ENCODE measurements around the gene CCAR1. TPM values are rescaled to one million over a fixed set of nuclear protein-coding genes. Genes with fewer than 3 reads are reported as not detected.
A peak's percentile ranks its signal among the peaks of the same experiment; 100 is the strongest.

The CCAR1 gene
- total and polyA plus RNA-seq, 2 of the 13 experiments (the other 11 are each of a cell fraction or from before 2014, with no cell fraction given): 74.5 to 81.6 TPM

GRCh38 chr10:68826764-68827591 is 105.9 kb downstream of the CCAR1 start, which contains the start of gene STOX1:
Gene STOX1 (plus strand): TSS chr10:68827531. CDS start chr10:68827624, 93 bp downstream.
- no peaks in the 10 kb centered on the region for H3K79me2 ChIP-seq (ENCODE audit: insufficient read depth, low read length)
- BruUV-seq (replicated peaks): TSS peak; percentile 97
- peaks cover 19% of the 10 kb centered on the region for H3K4me1 ChIP-seq (ENCODE audit: insufficient read depth, low read length)
- H3K36me3 ChIP-seq (replicated peaks in 1 of 2; ENCODE audit: control insufficient read depth in 1 of 2, insufficient read depth in 2 of 2, low read length in 2 of 2): no peaks in the 10 kb centered on the region
- intact Hi-C loops (cut with micrococcal nuclease; ENCODE audit: unreplicated experiment) (loop anchor here (1.0 to 5.0 kb wide), 2 partner anchors 50 to 70 kb away; no protein-coding TSS in a partner anchor), in situ Hi-C loops (cut with HindIII; ENCODE audit: extremely low pct_ligation_motif_present, low pct_unique_long_range_greater_than_20kb) (no loop called here)
- no peaks in the 10 kb centered on the region for H3K27me3 ChIP-seq (ENCODE audit: control insufficient read depth in 1 of 2, insufficient read depth in 2 of 2, low read length in 2 of 2)
- peak within 1 kb of the TSS; percentile 97 for H3K4me2 ChIP-seq (ENCODE audit: low read depth, low read length)
- peak within 1 kb of the TSS; percentile 76 for H3K27ac ChIP-seq (ENCODE audit: extremely low read length, insufficient read depth, low read length)
- peak within 1 kb of the TSS; percentile 72 to 89 (median 77) for H3K4me3 ChIP-seq (replicated peaks in 1 of 3; ENCODE audit: insufficient read depth in 1 of 3, low read depth in 2 of 3, low read length in 3 of 3)
- FAIRE-seq (no peak), DNase-seq (ENCODE audit: low spot score) (peak; percentile 43), ATAC-seq (peak; percentile 82)
- 6% methylated on average over 22 of the region's 63 CpGs for WGBS (ENCODE audit: low lambda C conversion rate)
- CTCF ChIA-PET (ENCODE audit: low intra/inter-chr PET ratio, low total read pairs): interaction anchor here (1.1 kb wide), 1 partner anchor 71 kb away, joined by 3 read pairs; no protein-coding TSS in a partner anchor
- no peaks in the 10 kb centered on the region for H3K9me3 ChIP-seq (ENCODE audit: low read length)
- POLR2A ChIA-PET: interaction anchor here (0.6 to 3.2 kb wide), 16 partner anchors 10 to 613 kb away, joined by 3 to 31 read pairs (median 5); partner anchors contain the start of genes CCAR1 and DDX50
- no peaks in the 10 kb centered on the region for H4K20me1 ChIP-seq (ENCODE audit: insufficient read depth, low read length)
- H3K9ac ChIP-seq (ENCODE audit: insufficient read depth, low read depth, low read length): peak within 1 kb of the TSS; percentile 80
- peak within 1 kb of the TSS; percentile 17 for H2AFZ ChIP-seq (ENCODE audit: low read length)
- TF ChIP-seq MNT (IDR thresholded peaks at IDR 0.05) (no peak), RFXAP (CRISPR knock-in tag; IDR thresholded peaks at IDR 0.05; ENCODE audit: borderline replicate concordance) (0 out of 2 replicates have a peak, but pooled peaks have one; percentile 33), ZNF687 (CRISPR knock-in tag; IDR thresholded peaks at IDR 0.05) (peak; percentile 88), HMGXB4 (CRISPR knock-in tag; IDR thresholded peaks at IDR 0.05; ENCODE audit: borderline replicate concordance in 1 of 2, low read depth in 1 of 2) (peak in 1 of 2 experiments; percentile 51; a peak in 1 of 4 replicates), ZNF557 (CRISPR knock-in tag; IDR thresholded peaks at IDR 0.05) (no peak), PHF8 (CRISPR knock-in tag; IDR thresholded peaks at IDR 0.05) (peak; percentile 83), AGO1 (IDR thresholded peaks at IDR 0.05; ENCODE audit: low read depth, low read length, poor library complexity, severe bottlenecking) (peak; percentile 26), ZNF558 (CRISPR knock-in tag; IDR thresholded peaks at IDR 0.05; ENCODE audit: borderline replicate concordance) (no peak), PHF21A (CRISPR knock-in tag; IDR thresholded peaks at IDR 0.05) (peak; percentile 19; the same call in 1 of the 2 replicates), IRF2 (CRISPR knock-in tag; IDR thresholded peaks at IDR 0.05) (no peak), RAD21 (CRISPR knock-in tag; IDR thresholded peaks at IDR 0.05) (peak; percentile 34; the same call in 1 of the 2 replicates), ZMAT3 (CRISPR knock-in tag; conservative IDR thresholded peaks at IDR 0.05) (0 out of 2 replicates have a peak, but pooled peaks have one; percentile 40), RCOR2 (CRISPR knock-in tag; IDR thresholded peaks at IDR 0.05) (0 out of 2 replicates have a peak, but pooled peaks have one; percentile 41), ZNF552 (CRISPR knock-in tag; IDR thresholded peaks at IDR 0.05; ENCODE audit: borderline replicate concordance) (peak; percentile 42; the same call in 1 of the 2 replicates), ZBTB7B (CRISPR knock-in tag; IDR thresholded peaks at IDR 0.05) (peak; percentile 59), MXD4 (CRISPR knock-in tag; IDR thresholded peaks at IDR 0.05) (no peak)

Measured in HepG2 (cell line).